HepG2 (cell line): ENCODE results near the gene TUBA1C. TPM values are rescaled to one million over a fixed set of nuclear protein-coding genes. Genes with fewer than 3 reads are reported as not detected.

Source experiments
- ARNT2 ChIP-seq: sonication (generic); formaldehyde crosslinking; IDR thresholded peaks from 2 replicates; pipeline ENCODE4 v1.8.0; 2022; ENCODE audit warnings: mild to moderate bottlenecking, low read depth, missing genetic modification reagents, moderate library complexity
- ASH2L ChIP-seq: fragments of 300-600, 200-600 bp; sonication (generic); IDR thresholded peaks from 2 replicates; pipeline ENCODE4 v1.7.0; 2017; ENCODE audit warnings: low read depth, mild to moderate bottlenecking, moderate library complexity, mixed read lengths, low read length; ENCODE audit not compliant: insufficient read length
- ATF4 ChIP-seq, 2 experiments: fragments of 450-650 bp in 1 of 2; sonication (generic) in 1 of 2; formaldehyde crosslinking; IDR thresholded peaks; 2 replicates each; pipeline versions ENCODE4 v1.5.0 to v1.8.0; 2020 to 2022; ENCODE audit warnings: mild to moderate bottlenecking in 1 of 2, missing genetic modification reagents in 1 of 2
- EHMT2 ChIP-seq: fragments of 200-600 bp; sonication (generic); IDR thresholded peaks from 2 replicates; pipeline ENCODE4 v1.7.0; 2017; ENCODE audit warnings: antibody characterized with exemption, low read depth, low read length, borderline replicate concordance
- ERF ChIP-seq: IDR thresholded peaks from 2 replicates; pipeline ENCODE4 v1.6.1; 2018; ENCODE audit warnings: missing biosample characterization, missing genetic modification reagents
- GATA4 ChIP-seq: sonication (generic); IDR thresholded peaks from 2 replicates; pipeline ENCODE4 v1.6.1; 2016; ENCODE audit warnings: antibody characterized with exemption, low read depth, borderline replicate concordance
- HOXD1 ChIP-seq: sonication (generic); formaldehyde crosslinking; IDR thresholded peaks from 2 replicates; pipeline ENCODE4 v1.5.0; 2020; ENCODE audit warnings: missing genetic modification reagents
- IKZF5 ChIP-seq: IDR thresholded peaks from 2 replicates; pipeline ENCODE4 v1.6.1; 2018; ENCODE audit warnings: missing genetic modification reagents, mild to moderate bottlenecking, missing compliant biosample characterization
- KMT2B ChIP-seq: IDR thresholded peaks from 2 replicates; pipeline ENCODE4 v1.6.1; 2016; ENCODE audit warnings: missing genetic modification reagents, missing compliant biosample characterization
- MEIS1 ChIP-seq: sonication (generic); formaldehyde crosslinking; IDR thresholded peaks from 2 replicates; pipeline ENCODE4 v1.9.0; 2021; ENCODE audit warnings: mild to moderate bottlenecking, missing genetic modification reagents, moderate library complexity, borderline replicate concordance
- MIER2 ChIP-seq: IDR thresholded peaks from 2 replicates; pipeline ENCODE4 v1.6.1; 2016; ENCODE audit warnings: missing biosample characterization, missing genetic modification reagents
- PHF8 ChIP-seq: sonication (generic); formaldehyde crosslinking; IDR thresholded peaks from 2 replicates; pipeline ENCODE4 v1.5.0; 2020; ENCODE audit warnings: missing genetic modification reagents
- REXO4 ChIP-seq: sonication (generic); formaldehyde crosslinking; IDR thresholded peaks from 2 replicates; pipeline ENCODE4 v1.8.0; 2022; ENCODE audit warnings: missing genetic modification reagents, mild to moderate bottlenecking, borderline replicate concordance
- SRY ChIP-seq: sonication (generic); formaldehyde crosslinking; IDR thresholded peaks from 2 replicates; pipeline ENCODE4 v1.8.0; 2022; ENCODE audit warnings: mild to moderate bottlenecking, missing genetic modification reagents
- TCF12 ChIP-seq, 2 experiments: fragments of 450-650 bp in 1 of 2; sonication (generic) in 1 of 2; formaldehyde crosslinking in 1 of 2; IDR thresholded peaks; 2 replicates each; pipeline versions ENCODE4 v1.6.1 to v1.8.0; 2017 to 2022; ENCODE audit warnings: antibody characterized with exemption in 1 of 2, mild to moderate bottlenecking in 1 of 2, missing genetic modification reagents in 1 of 2, moderate library complexity in 1 of 2
- TGIF2 ChIP-seq: IDR thresholded peaks from 2 replicates; pipeline ENCODE4 v1.6.1; 2016; ENCODE audit warnings: control low read depth, missing compliant biosample characterization
- ZMYM2 ChIP-seq: sonication (generic); formaldehyde crosslinking; IDR thresholded peaks from 2 replicates; pipeline ENCODE4 v1.8.0; 2022; ENCODE audit warnings: mild to moderate bottlenecking, missing genetic modification reagents
- ZNF124 ChIP-seq: sonication (generic); formaldehyde crosslinking; IDR thresholded peaks from 2 replicates; pipeline ENCODE4 v1.4.0; 2020; ENCODE audit warnings: missing genetic modification reagents
- ZNF331 ChIP-seq: sonication (generic); formaldehyde crosslinking; IDR thresholded peaks from 2 replicates; pipeline ENCODE4 v1.4.0; 2020; ENCODE audit warnings: missing genetic modification reagents
- ZNF598 ChIP-seq: sonication (generic); formaldehyde crosslinking; IDR thresholded peaks from 2 replicates; pipeline ENCODE4 v1.5.1; 2020; ENCODE audit warnings: mild to moderate bottlenecking, missing genetic modification reagents, borderline replicate concordance
- ZNF605 ChIP-seq: sonication (generic); formaldehyde crosslinking; IDR thresholded peaks from 2 replicates; pipeline ENCODE4 v1.8.0; 2022; ENCODE audit warnings: mild to moderate bottlenecking, missing genetic modification reagents
- ZNF629 ChIP-seq: sonication (generic); formaldehyde crosslinking; conservative IDR thresholded peaks from 2 replicates; pipeline ENCODE4 v1.5.0; 2020; ENCODE audit warnings: missing genetic modification reagents
- ZNF746 ChIP-seq: sonication (generic); formaldehyde crosslinking; IDR thresholded peaks from 2 replicates; pipeline ENCODE4 v1.8.0; 2022; ENCODE audit warnings: mild to moderate bottlenecking, missing genetic modification reagents
- polyA plus RNA-seq, 8 experiments: library from polyadenylated mRNA; depleted of rRNA in 3 of 8; stranded (reverse) in 7 of 8; unstranded in 1 of 8; fragments of >200 nt; fragmentation: Illumina TruSeq in 4 of 8; extraction: Trizol in 4 of 8; gene quantifications; 2 replicates each; pipeline versions ENCODE4 v1.2.1 to v1.2.3, GENCODE V29; 2011 to 2016; ENCODE audit warnings: low read depth in 4 of 8, missing spikeins in 1 of 8, mixed read lengths in 1 of 8; ENCODE audit not compliant: insufficient read depth in 1 of 8
- total RNA-seq, 5 experiments: library from RNA; depleted of rRNA; stranded (reverse); fragments of >200 nt; fragmentation: Illumina TruSeq; extraction: Trizol; gene quantifications; 2 replicates each; pipeline ENCODE4 v1.2.3, GENCODE V29; 2016; ENCODE audit warnings: low read depth in 1 of 5
- TF ChIP-seq, protein P1 (sequence below): IDR thresholded peaks from 2 replicates; pipeline ENCODE4 v1.6.1; 2016; ENCODE audit warnings: low read depth, borderline replicate concordance
- TF ChIP-seq, protein P2 (sequence below): sonication (generic); formaldehyde crosslinking; IDR thresholded peaks from 2 replicates; pipeline ENCODE4 v1.5.0; 2020; ENCODE audit warnings: missing genetic modification reagents

TUBA1C gene
- total and polyA plus RNA-seq, 2 of the 13 experiments (the other 11 are each of a cell fraction or from before 2014, with no cell fraction given), result 693 to 1,075 TPM

DNA sequence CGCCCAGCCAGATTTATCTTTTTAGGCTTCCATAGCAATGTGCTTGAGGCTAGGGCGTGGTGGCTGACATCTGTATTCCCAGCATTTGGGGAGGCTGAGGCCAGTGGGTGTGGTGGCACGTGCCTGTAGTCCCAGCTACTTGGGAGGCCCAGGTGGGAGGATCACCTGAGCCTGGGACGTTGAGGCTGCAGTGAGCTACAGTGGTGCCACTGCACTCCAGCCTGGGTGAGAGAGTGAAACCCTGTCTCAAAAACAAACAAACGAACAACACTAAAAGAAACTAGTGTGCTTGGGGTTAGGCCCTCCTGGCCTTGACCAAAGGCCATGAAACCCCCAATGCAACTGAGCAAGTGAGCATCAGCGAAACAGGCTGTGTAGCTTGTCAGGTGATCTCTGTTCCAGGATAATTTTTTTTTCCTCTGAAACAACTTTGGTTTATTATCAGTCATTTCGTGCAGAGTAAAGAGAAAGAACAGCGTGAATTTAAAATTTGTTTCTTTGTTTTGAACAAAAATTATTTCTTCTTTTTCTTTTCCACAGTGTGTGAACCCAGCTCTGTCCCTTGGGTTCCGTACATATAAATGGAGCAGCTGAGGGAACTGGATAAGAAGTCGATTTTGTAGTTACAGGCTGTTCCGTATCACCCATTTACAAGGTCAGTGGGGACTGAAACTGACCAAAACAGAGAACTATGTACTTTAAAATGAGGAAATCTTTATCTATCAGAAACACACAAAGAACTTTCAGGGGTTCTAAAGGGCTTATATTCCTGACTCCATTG is 8.8 kb upstream of the TUBA1C start (continued):
- TF ChIP-seq ZNF331 (CRISPR knock-in tag) (peak; percentile 68; the same call in 1 of the 2 replicates), TGIF2 (CRISPR knock-in tag) (0 out of 2 replicates have a peak, but pooled peaks have one; percentile 30), PHF8 (CRISPR knock-in tag) (peak; percentile 49; the same call in 1 of the 2 replicates), HOXD1 (CRISPR knock-in tag) (no peak), EHMT2 (no peak), ZNF629 (peak; percentile 55), GATA4 (no peak), ASH2L (peak; percentile 50), ZNF605 (CRISPR knock-in tag) (no peak), ZNF746 (CRISPR knock-in tag) (0 out of 2 replicates have a peak, but pooled peaks have one; percentile 63), IKZF5 (CRISPR knock-in tag) (peak; percentile 78), ZNF598 (CRISPR knock-in tag) (0 out of 2 replicates have a peak, but pooled peaks have one; percentile 24), MIER2 (CRISPR knock-in tag) (0 out of 2 replicates have a peak, but pooled peaks have one; percentile 17), ZNF124 (CRISPR knock-in tag) (peak; percentile 56; the same call in 1 of the 2 replicates), ZMYM2 (CRISPR knock-in tag) (peak; percentile 93), TCF12 (IDR thresholded peaks at IDR 0.05) (no peak), TCF12 (CRISPR knock-in tag; IDR thresholded peaks at IDR 0.05) (0 out of 2 replicates have a peak, but pooled peaks have one; percentile 53), SRY (CRISPR knock-in tag) (0 out of 2 replicates have a peak, but pooled peaks have one; percentile 48), MEIS1 (CRISPR knock-in tag) (0 out of 2 replicates have a peak, but pooled peaks have one; percentile 35), KMT2B (CRISPR knock-in tag) (0 out of 2 replicates have a peak, but pooled peaks have one; percentile 45), REXO4 (CRISPR knock-in tag) (no peak), ARNT2 (CRISPR knock-in tag) (0 out of 2 replicates have a peak, but pooled peaks have one; percentile 30), ATF4 (CRISPR knock-in tag; IDR thresholded peaks at IDR 0.05) (0 out of 4 replicates have a peak, but pooled peaks of 1 of the 2 experiments have one; percentile 22), ERF (CRISPR knock-in tag) (0 out of 2 replicates have a peak, but pooled peaks have one; percentile 32)
- TF ChIP-seq, protein P1, sequence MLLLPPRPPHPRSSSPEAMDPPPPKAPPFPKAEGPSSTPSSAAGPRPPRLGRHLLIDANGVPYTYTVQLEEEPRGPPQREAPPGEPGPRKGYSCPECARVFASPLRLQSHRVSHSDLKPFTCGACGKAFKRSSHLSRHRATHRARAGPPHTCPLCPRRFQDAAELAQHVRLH, result 0 out of 2 replicates have a peak, but pooled peaks have one; percentile 35
- TF ChIP-seq, protein P2, sequence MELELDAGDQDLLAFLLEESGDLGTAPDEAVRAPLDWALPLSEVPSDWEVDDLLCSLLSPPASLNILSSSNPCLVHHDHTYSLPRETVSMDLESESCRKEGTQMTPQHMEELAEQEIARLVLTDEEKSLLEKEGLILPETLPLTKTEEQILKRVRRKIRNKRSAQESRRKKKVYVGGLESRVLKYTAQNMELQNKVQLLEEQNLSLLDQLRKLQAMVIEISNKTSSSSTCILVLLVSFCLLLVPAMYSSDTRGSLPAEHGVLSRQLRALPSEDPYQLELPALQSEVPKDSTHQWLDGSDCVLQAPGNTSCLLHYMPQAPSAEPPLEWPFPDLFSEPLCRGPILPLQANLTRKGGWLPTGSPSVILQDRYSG, result no peak
- TF ChIP-seq, all 625 proteins: peak for 191
